ENCODE results near the gene IGFBP6. TPM values are rescaled to one million over a fixed set of nuclear protein-coding genes. Genes with fewer than 3 reads are reported as not detected.

The IGFBP6 gene
- total and polyA plus RNA-seq, 2 donors (not counting 1 experiment from before 2014, with no cell fraction given), result 0.30 TPM; not detected in 1

DNA sequence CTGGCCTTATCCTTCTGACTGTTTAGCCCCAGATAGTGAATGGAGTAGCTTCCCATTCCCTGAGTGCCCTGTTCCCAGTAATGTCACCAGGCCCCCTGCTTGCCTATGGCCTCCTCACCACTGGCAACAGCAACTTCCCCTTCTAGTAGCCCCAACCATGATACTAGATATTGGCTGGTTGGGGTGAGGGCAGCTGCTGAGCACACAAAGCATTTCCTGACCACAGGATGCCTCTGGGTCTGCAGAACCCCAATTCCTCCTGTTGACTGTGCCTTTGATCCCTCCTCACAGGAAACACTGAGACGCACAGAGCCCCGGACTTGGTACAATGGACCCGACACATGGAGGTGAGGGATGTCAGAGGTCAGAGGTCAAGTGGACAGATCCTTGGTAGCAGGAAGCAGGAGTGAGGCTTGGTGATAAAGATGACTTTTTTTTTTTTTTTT is 6.4 kb downstream of the IGFBP6 start:
- no peak overlapping the region for H3K27ac ChIP-seq (ENCODE audit: low read length in 2 of 2)
- WGBS (ENCODE audit: insufficient coverage), result no CpG with 5 or more reads among the region's 3 CpGs
- peak overlapping the region; percentile 26 for H3K4me2 ChIP-seq (replicated peaks; ENCODE audit: low read depth, low read length, poor library complexity, severe bottlenecking)
- H3K79me2 ChIP-seq (ENCODE audit: control insufficient read depth, insufficient read depth, low read length), result no peaks in the 10 kb centered on the region
- Mint-ChIP-seq H3K27me3 (peaks cover 3% of the 10 kb centered on the region), H3K9me3 (ENCODE audit: insufficient read depth) (no peaks in the 10 kb centered on the region), H3K27ac (peak overlapping the region; percentile 38), H3K4me3 (no peak overlapping the region), H3K4me1 (peaks cover 20% of the 10 kb centered on the region)
- peak; percentile 25 for ATAC-seq (ENCODE audit: low read depth)
- H3K4me1 ChIP-seq (ENCODE audit: control insufficient read depth in 2 of 2, insufficient read depth in 2 of 2, low read length in 2 of 2), result peaks cover 22 to 30% of the 10 kb centered on the region in 2 donors
- peak; percentile 45 for DNase-seq
- POLR2A ChIA-PET, result no interaction called here
- intact Hi-C loops (cut with micrococcal nuclease), result no loop called here
- TF ChIP-seq, protein P1, sequence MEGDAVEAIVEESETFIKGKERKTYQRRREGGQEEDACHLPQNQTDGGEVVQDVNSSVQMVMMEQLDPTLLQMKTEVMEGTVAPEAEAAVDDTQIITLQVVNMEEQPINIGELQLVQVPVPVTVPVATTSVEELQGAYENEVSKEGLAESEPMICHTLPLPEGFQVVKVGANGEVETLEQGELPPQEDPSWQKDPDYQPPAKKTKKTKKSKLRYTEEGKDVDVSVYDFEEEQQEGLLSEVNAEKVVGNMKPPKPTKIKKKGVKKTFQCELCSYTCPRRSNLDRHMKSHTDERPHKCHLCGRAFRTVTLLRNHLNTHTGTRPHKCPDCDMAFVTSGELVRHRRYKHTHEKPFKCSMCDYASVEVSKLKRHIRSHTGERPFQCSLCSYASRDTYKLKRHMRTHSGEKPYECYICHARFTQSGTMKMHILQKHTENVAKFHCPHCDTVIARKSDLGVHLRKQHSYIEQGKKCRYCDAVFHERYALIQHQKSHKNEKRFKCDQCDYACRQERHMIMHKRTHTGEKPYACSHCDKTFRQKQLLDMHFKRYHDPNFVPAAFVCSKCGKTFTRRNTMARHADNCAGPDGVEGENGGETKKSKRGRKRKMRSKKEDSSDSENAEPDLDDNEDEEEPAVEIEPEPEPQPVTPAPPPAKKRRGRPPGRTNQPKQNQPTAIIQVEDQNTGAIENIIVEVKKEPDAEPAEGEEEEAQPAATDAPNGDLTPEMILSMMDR (IDR thresholded peaks at IDR 0.05), result no peak
- no peak for TF ChIP-seq EZH2 (IDR thresholded peaks at IDR 0.05; ENCODE audit: borderline replicate concordance, insufficient read depth, low read depth, low read length, poor library complexity, severe bottlenecking)
- CTCF ChIA-PET, result interaction anchor here (0.5 to 13.1 kb wide), 3 partner anchors 14 to 55 kb away, joined by 3 to 344 read pairs (median 5); no protein-coding TSS in a partner anchor
- H3K36me3 ChIP-seq (replicated peaks in 1 of 2; ENCODE audit: control extremely low read depth in 1 of 2, control insufficient read depth in 1 of 2, extremely low read depth in 1 of 2, insufficient read depth in 2 of 2, low read length in 1 of 2), result no peaks in the 10 kb centered on the region
- H2AFZ ChIP-seq (ENCODE audit: insufficient read depth, low read depth, low read length, poor library complexity, severe bottlenecking), result peak overlapping the region; percentile 8
- H3K9ac ChIP-seq (ENCODE audit: low read length), result no peak overlapping the region
- no peaks in the 10 kb centered on the region for H4K20me1 ChIP-seq (ENCODE audit: control insufficient read depth, insufficient read depth, low read length, poor library complexity, severe bottlenecking)
- H3K4me3 ChIP-seq (ENCODE audit: control extremely low read depth in 1 of 5, extremely low read depth in 1 of 5, insufficient read depth in 1 of 5, low read depth in 2 of 5, low read length in 4 of 5), result no peak overlapping the region
- no peaks in the 10 kb centered on the region for H3K27me3 ChIP-seq (replicated peaks in 1 of 4; ENCODE audit: control extremely low read depth in 1 of 4, control insufficient read depth in 3 of 4, insufficient read depth in 4 of 4, low read length in 3 of 4)
- no peaks in the 10 kb centered on the region for H3K9me3 ChIP-seq (ENCODE audit: control extremely low read depth in 1 of 3, control insufficient read depth in 2 of 3, insufficient read depth in 1 of 3, low read length in 2 of 3)

DNA sequence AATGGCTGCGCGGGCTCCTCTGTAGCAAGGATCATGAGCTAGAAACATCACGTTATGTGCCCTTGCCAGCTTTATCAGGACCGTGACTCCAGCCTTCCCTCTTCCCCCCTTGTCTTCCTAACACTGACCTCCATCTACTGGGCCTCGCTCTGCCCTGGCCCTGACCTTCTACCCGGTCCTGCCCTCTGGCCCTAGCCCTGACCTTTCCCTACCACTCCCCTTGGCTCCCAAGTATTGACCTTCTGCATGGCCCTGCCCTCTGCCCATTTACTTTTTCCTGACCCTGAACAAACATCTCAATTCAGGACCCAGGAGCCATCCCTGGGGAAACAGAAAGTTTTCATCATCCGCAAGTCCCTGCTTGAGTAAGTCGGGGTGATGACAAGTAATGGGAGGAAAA is 7.8 kb downstream of the IGFBP6 start:
- Mint-ChIP-seq H3K27me3 (peaks cover 3% of the 10 kb centered on the region), H3K4me1 (peaks cover 14% of the 10 kb centered on the region), H3K27ac (no peak overlapping the region), H3K9me3 (ENCODE audit: insufficient read depth) (no peaks in the 10 kb centered on the region), H3K4me3 (no peak overlapping the region)
- Histone ChIP-seq H3K9ac (ENCODE audit: low read length) (no peak overlapping the region), H3K79me2 (ENCODE audit: control insufficient read depth, insufficient read depth, low read length) (no peaks in the 10 kb centered on the region), H3K4me3 (ENCODE audit: control extremely low read depth in 1 of 5, extremely low read depth in 1 of 5, insufficient read depth in 1 of 5, low read depth in 2 of 5, low read length in 4 of 5) (no peak overlapping the region), H3K9me3 (ENCODE audit: control extremely low read depth in 1 of 3, control insufficient read depth in 2 of 3, insufficient read depth in 1 of 3, low read length in 2 of 3) (no peaks in the 10 kb centered on the region), H3K27ac (ENCODE audit: low read length in 2 of 2) (no peak overlapping the region), H4K20me1 (ENCODE audit: control insufficient read depth, insufficient read depth, low read length, poor library complexity, severe bottlenecking) (no peaks in the 10 kb centered on the region), H3K27me3 (replicated peaks in 1 of 4; ENCODE audit: control extremely low read depth in 1 of 4, control insufficient read depth in 3 of 4, insufficient read depth in 4 of 4, low read length in 3 of 4) (no peaks in the 10 kb centered on the region), H3K36me3 (replicated peaks in 1 of 2; ENCODE audit: control extremely low read depth in 1 of 2, control insufficient read depth in 1 of 2, extremely low read depth in 1 of 2, insufficient read depth in 2 of 2, low read length in 1 of 2) (no peaks in the 10 kb centered on the region), H3K4me1 (ENCODE audit: control insufficient read depth in 2 of 2, insufficient read depth in 2 of 2, low read length in 2 of 2) (peaks cover 19 to 25% of the 10 kb centered on the region in 2 donors), H3K4me2 (replicated peaks; ENCODE audit: low read depth, low read length, poor library complexity, severe bottlenecking) (no peak overlapping the region), H2AFZ (ENCODE audit: insufficient read depth, low read depth, low read length, poor library complexity, severe bottlenecking) (no peak overlapping the region)
- ATAC-seq (ENCODE audit: low read depth), result no peak
- DNase-seq, result no peak
- no peak for TF ChIP-seq EZH2 (IDR thresholded peaks at IDR 0.05; ENCODE audit: borderline replicate concordance, insufficient read depth, low read depth, low read length, poor library complexity, severe bottlenecking)
- TF ChIP-seq, protein P1 (IDR thresholded peaks at IDR 0.05), result no peak
- ChIA-PET POLR2A (no interaction called here), CTCF (no interaction called here)
- 98% methylated on average over 8 of the region's 8 CpGs for WGBS (ENCODE audit: insufficient coverage)
- intact Hi-C loops (cut with micrococcal nuclease), result no loop called here

Measured in B cell (primary cell).